HEK293 (cell line): ENCODE results near the gene SPC24.

Source experiments
- CTCF ChIA-PET: fragments of 350-600 bp; formaldehyde crosslinking; extraction: SDS; loops from one replicate; lab custom pipeline; 2021; ENCODE audit warnings: antibody characterized with exemption; lab: Yijun Ruan, JAX
- POLR2A ChIA-PET: fragments of 300-600 bp; formaldehyde crosslinking; extraction: SDS; loops from one replicate; lab custom pipeline; 2020; ENCODE audit warnings: antibody characterized with exemption, inconsistent platforms; lab: Yijun Ruan, JAX
- H3K27ac ChIP-seq: fragments of 200-500 bp; sonication (Bioruptor generic); 2 replicates; pipeline ENCODE4 v1.5.1; 2014; ENCODE audit warnings: low read depth, low read length, control low read depth, inconsistent platforms; ENCODE audit errors: extremely low read depth
- H3K36me3 ChIP-seq, 2 experiments: fragments of 200-500 bp in 1 of 2; sonication (Bioruptor generic) in 1 of 2; 1 replicate in 1 of 2; 2 replicates in 1 of 2; pipeline ENCODE4 v1.5.1; 2014 to 2017; ENCODE audit warnings: inconsistent platforms in 2 of 2, low read length in 2 of 2; ENCODE audit not compliant: control insufficient read depth in 2 of 2, insufficient read depth in 1 of 2
- H3K4me1 ChIP-seq: fragments of 200-500 bp; sonication (Bioruptor generic); 2 replicates; pipeline ENCODE4 v1.5.1; 2014; ENCODE audit warnings: mild to moderate bottlenecking, low read length, inconsistent platforms; ENCODE audit not compliant: control insufficient read depth, insufficient read depth
- H3K4me3 ChIP-seq: 2 replicates; pipeline ENCODE4 v1.5.1; 2011; ENCODE audit warnings: low read depth, mild to moderate bottlenecking, control low read depth, low read length, moderate library complexity
- H3K9me3 ChIP-seq: fragments of 200-500 bp; sonication (Bioruptor generic); 2 replicates; pipeline ENCODE4 v1.5.1; 2014; ENCODE audit warnings: low read depth, low read length, inconsistent platforms; ENCODE audit not compliant: control insufficient read depth, insufficient read depth
- BCL11A ChIP-seq: fragments of 450-650 bp; formaldehyde crosslinking; IDR thresholded peaks from 2 replicates; pipeline ENCODE4 v1.5.1; 2016; ENCODE audit warnings: low read depth, missing biosample characterization, missing genetic modification characterization
- BCL11B ChIP-seq: fragments of 450-650 bp; formaldehyde crosslinking; IDR thresholded peaks from 2 replicates; pipeline ENCODE4 v1.5.1; 2016; ENCODE audit warnings: low read depth, missing biosample characterization, missing genetic modification characterization
- GLI4 ChIP-seq: fragments of 450-650 bp; formaldehyde crosslinking; IDR thresholded peaks from 2 replicates; pipeline ENCODE4 v1.5.1; 2016; ENCODE audit warnings: missing biosample characterization, missing genetic modification characterization
- OSR2 ChIP-seq: fragments of 450-650 bp; formaldehyde crosslinking; IDR thresholded peaks from 2 replicates; pipeline ENCODE4 v1.5.1; 2016; ENCODE audit warnings: missing biosample characterization, missing genetic modification characterization
- ZBTB48 ChIP-seq: fragments of 450-650 bp; formaldehyde crosslinking; IDR thresholded peaks from 2 replicates; pipeline ENCODE4 v1.5.1; 2016; ENCODE audit warnings: missing biosample characterization, missing genetic modification characterization
- ZNF114 ChIP-seq: fragments of 450-650 bp; formaldehyde crosslinking; IDR thresholded peaks from 2 replicates; pipeline ENCODE4 v1.5.0; 2017; ENCODE audit warnings: missing biosample characterization, missing genetic modification characterization
- ZNF157 ChIP-seq: fragments of 450-650 bp; formaldehyde crosslinking; IDR thresholded peaks from 2 replicates; pipeline ENCODE4 v1.5.1; 2016; ENCODE audit warnings: missing biosample characterization, missing genetic modification characterization
- ZNF2 ChIP-seq: fragments of 450-650 bp; formaldehyde crosslinking; IDR thresholded peaks from 2 replicates; pipeline ENCODE4 v1.5.1; 2016; ENCODE audit warnings: missing biosample characterization, missing genetic modification characterization
- ZNF211 ChIP-seq: fragments of 450-650 bp; formaldehyde crosslinking; IDR thresholded peaks from 2 replicates; pipeline ENCODE4 v1.5.1; 2016; ENCODE audit warnings: low read depth, missing biosample characterization, missing genetic modification characterization
- ZNF214 ChIP-seq: fragments of 450-650 bp; formaldehyde crosslinking; IDR thresholded peaks from 2 replicates; pipeline ENCODE4 v1.5.1; 2017; ENCODE audit warnings: missing biosample characterization, mild to moderate bottlenecking, missing genetic modification characterization, borderline replicate concordance
- ZNF23 ChIP-seq: fragments of 450-650 bp; formaldehyde crosslinking; IDR thresholded peaks from 2 replicates; pipeline ENCODE4 v1.5.1; 2016; ENCODE audit warnings: missing biosample characterization, missing genetic modification characterization, borderline replicate concordance
- ZNF423 ChIP-seq: fragments of 450-650 bp; formaldehyde crosslinking; IDR thresholded peaks from 2 replicates; pipeline ENCODE4 v1.5.1; 2016; ENCODE audit warnings: missing biosample characterization, missing genetic modification characterization
- ZNF501 ChIP-seq: fragments of 450-650 bp; formaldehyde crosslinking; IDR thresholded peaks from 2 replicates; pipeline ENCODE4 v1.5.1; 2016; ENCODE audit warnings: missing biosample characterization, missing genetic modification characterization
- ZNF521 ChIP-seq: fragments of 450-650 bp; formaldehyde crosslinking; IDR thresholded peaks from 2 replicates; pipeline ENCODE4 v1.5.1; 2017; ENCODE audit warnings: missing biosample characterization, mild to moderate bottlenecking, missing genetic modification characterization
- ZNF561 ChIP-seq: fragments of 450-650 bp; IDR thresholded peaks from 2 replicates; pipeline ENCODE4 v1.5.1; 2018; ENCODE audit warnings: missing biosample characterization, missing genetic modification characterization, borderline replicate concordance
- ZNF658 ChIP-seq: fragments of 450-650 bp; formaldehyde crosslinking; IDR thresholded peaks from 2 replicates; pipeline ENCODE4; 2016; ENCODE audit warnings: missing biosample characterization, missing genetic modification characterization
- ZNF76 ChIP-seq: fragments of 450-650 bp; formaldehyde crosslinking; IDR thresholded peaks from 2 replicates; pipeline ENCODE4; 2016; ENCODE audit warnings: low read depth, missing biosample characterization, missing genetic modification characterization, borderline replicate concordance
- ZNF776 ChIP-seq: fragments of 450-650 bp; formaldehyde crosslinking; IDR thresholded peaks from 2 replicates; pipeline ENCODE4 v1.5.0; 2017; ENCODE audit warnings: missing biosample characterization, missing genetic modification characterization, borderline replicate concordance
- TF ChIP-seq, protein P1 (sequence below): fragments of 450-650 bp; formaldehyde crosslinking; IDR thresholded peaks from 2 replicates; pipeline ENCODE4 v1.5.1; 2016; ENCODE audit warnings: missing biosample characterization, missing genetic modification characterization
- TF ChIP-seq, protein P2 (sequence below): fragments of 450-650 bp; formaldehyde crosslinking; conservative IDR thresholded peaks from 2 replicates; pipeline ENCODE4 v1.5.1; 2016; ENCODE audit warnings: low read depth, missing biosample characterization, missing genetic modification characterization
- TF ChIP-seq, protein P3 (sequence below): fragments of 450-650 bp; formaldehyde crosslinking; IDR thresholded peaks from 2 replicates; pipeline ENCODE4 v1.5.1; 2017; ENCODE audit warnings: missing biosample characterization, missing genetic modification characterization
- TF ChIP-seq, protein P4 (sequence below): fragments of 450-650 bp; formaldehyde crosslinking; IDR thresholded peaks from 2 replicates; pipeline ENCODE4 v1.5.1; 2016; ENCODE audit warnings: missing biosample characterization, missing genetic modification characterization
- TF ChIP-seq, protein P5 (sequence below): fragments of 450-650 bp; formaldehyde crosslinking; IDR thresholded peaks from 2 replicates; pipeline ENCODE4 v1.5.1; 2017; ENCODE audit warnings: missing biosample characterization, missing genetic modification characterization
- TF ChIP-seq, protein P6 (sequence below): sonication (generic); formaldehyde crosslinking; IDR thresholded peaks from 2 replicates; pipeline ENCODE4 v1.8.1; 2022; ENCODE audit warnings: mild to moderate bottlenecking, moderate library complexity, missing genetic modification reagents

Gene SPC24

DNA sequence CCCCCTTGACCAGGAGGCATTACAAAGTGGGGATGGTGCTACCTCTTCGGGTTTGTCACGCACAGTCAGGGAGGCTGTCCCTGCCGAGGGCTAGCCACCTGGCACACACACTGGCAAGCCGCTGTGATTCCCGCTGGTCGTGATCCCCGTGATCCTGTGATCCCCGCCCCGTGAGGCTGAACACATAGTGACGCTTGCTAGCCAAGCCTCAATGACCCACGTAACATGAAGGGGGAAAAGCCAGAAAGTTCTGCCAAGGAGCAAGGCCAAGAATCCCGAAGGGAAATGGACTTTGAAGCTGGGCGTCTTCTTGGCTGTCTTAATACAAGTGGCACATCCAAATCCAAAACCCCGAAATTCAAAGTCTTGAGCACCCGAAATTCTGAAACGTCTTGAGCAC, 52.6 kb downstream of the SPC24 start:
- POLR2A ChIA-PET, result no interaction called here
- CTCF ChIA-PET, result no interaction called here
- Histone ChIP-seq H3K9me3 (no peaks in the 10 kb centered on the region), H3K27ac (no peak overlapping the region), H3K4me3 (no peak overlapping the region), H3K4me1 (no peaks in the 10 kb centered on the region), H3K36me3 (peaks cover 23 to 53% of the 10 kb centered on the region in 2 experiments; a peak in 2 of 3 replicates)
- TF ChIP-seq ZBTB48 (no peak), ZNF157 (no peak), ZNF23 (tag by site-specific recombination) (no peak), BCL11B (no peak), ZNF423 (tag by site-specific recombination) (no peak), ZNF658 (tag by site-specific recombination) (no peak), ZNF214 (tag by site-specific recombination) (no peak), OSR2 (tag by site-specific recombination) (no peak), ZNF114 (tag by site-specific recombination) (no peak)
- TF ChIP-seq, protein P1, sequence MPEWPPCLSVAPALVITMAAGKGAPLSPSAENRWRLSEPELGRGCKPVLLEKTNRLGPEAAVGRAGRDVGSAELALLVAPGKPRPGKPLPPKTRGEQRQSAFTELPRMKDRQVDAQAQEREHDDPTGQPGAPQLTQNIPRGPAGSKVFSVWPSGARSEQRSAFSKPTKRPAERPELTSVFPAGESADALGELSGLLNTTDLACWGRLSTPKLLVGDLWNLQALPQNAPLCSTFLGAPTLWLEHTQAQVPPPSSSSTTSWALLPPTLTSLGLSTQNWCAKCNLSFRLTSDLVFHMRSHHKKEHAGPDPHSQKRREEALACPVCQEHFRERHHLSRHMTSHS, result no peak

DNA sequence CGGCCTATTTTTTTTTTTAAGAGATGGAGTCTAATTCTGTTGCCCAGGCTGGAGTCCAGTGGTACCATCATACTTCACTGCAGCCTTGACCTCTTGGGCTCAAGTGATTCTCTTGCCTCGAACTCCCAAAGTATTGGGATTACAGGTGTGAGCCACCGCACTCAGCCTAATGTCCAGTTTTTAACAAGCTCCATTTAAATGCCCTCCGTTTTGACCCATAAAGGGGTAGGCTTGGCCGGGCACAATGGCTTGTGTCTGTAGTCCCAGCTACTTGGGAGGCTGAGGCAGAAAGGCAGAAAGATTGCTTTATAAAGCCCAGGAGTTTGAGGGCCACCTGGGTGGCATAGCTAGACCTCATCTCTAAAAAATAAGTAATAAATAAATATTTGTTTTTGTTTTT, 54.5 kb downstream of the SPC24 start:
- Histone ChIP-seq H3K27ac (no peak overlapping the region), H3K4me3 (no peak overlapping the region), H3K4me1 (no peaks in the 10 kb centered on the region), H3K36me3 (peaks cover 12 to 51% of the 10 kb centered on the region in 2 experiments; a peak in 2 of 3 replicates), H3K9me3 (no peaks in the 10 kb centered on the region)
- ChIA-PET POLR2A (no interaction called here), CTCF (interaction anchor here (0.5 to 1.2 kb wide), 2 partner anchors 22 to 165 kb away, joined by 3 to 5 read pairs; no protein-coding TSS in a partner anchor)
- TF ChIP-seq, protein P2, sequence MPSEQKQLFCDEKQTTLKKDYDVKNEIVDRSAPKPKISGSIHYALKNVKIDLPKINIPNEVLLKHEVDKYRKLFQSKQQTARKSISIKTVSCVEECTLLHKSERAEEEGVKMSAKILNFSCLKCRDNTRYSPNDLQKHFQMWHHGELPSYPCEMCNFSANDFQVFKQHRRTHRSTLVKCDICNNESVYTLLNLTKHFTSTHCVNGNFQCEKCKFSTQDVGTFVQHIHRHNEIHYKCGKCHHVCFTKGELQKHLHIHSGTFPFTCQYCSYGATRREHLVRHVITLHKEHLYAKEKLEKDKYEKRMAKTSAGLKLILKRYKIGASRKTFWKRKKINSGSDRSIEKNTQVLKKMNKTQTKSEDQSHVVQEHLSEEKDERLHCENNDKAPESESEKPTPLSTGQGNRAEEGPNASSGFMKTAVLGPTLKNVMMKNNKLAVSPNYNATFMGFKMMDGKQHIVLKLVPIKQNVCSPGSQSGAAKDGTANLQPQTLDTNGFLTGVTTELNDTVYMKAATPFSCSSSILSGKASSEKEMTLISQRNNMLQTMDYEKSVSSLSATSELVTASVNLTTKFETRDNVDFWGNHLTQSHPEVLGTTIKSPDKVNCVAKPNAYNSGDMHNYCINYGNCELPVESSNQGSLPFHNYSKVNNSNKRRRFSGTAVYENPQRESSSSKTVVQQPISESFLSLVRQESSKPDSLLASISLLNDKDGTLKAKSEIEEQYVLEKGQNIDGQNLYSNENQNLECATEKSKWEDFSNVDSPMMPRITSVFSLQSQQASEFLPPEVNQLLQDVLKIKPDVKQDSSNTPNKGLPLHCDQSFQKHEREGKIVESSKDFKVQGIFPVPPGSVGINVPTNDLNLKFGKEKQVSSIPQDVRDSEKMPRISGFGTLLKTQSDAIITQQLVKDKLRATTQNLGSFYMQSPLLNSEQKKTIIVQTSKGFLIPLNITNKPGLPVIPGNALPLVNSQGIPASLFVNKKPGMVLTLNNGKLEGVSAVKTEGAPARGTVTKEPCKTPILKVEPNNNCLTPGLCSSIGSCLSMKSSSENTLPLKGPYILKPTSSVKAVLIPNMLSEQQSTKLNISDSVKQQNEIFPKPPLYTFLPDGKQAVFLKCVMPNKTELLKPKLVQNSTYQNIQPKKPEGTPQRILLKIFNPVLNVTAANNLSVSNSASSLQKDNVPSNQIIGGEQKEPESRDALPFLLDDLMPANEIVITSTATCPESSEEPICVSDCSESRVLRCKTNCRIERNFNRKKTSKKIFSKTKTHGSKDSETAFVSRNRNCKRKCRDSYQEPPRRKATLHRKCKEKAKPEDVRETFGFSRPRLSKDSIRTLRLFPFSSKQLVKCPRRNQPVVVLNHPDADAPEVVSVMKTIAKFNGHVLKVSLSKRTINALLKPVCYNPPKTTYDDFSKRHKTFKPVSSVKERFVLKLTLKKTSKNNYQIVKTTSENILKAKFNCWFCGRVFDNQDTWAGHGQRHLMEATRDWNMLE (tag by site-specific recombination), result no peak
- no peak for TF ChIP-seq ZNF211
- TF ChIP-seq GLI4 (tag by site-specific recombination), result no peak
- no peak for TF ChIP-seq ZNF561 (tag by site-specific recombination)
- TF ChIP-seq BCL11A (tag by site-specific recombination), result no peak
- TF ChIP-seq ZNF76 (tag by site-specific recombination), result no peak
- TF ChIP-seq, protein P3, sequence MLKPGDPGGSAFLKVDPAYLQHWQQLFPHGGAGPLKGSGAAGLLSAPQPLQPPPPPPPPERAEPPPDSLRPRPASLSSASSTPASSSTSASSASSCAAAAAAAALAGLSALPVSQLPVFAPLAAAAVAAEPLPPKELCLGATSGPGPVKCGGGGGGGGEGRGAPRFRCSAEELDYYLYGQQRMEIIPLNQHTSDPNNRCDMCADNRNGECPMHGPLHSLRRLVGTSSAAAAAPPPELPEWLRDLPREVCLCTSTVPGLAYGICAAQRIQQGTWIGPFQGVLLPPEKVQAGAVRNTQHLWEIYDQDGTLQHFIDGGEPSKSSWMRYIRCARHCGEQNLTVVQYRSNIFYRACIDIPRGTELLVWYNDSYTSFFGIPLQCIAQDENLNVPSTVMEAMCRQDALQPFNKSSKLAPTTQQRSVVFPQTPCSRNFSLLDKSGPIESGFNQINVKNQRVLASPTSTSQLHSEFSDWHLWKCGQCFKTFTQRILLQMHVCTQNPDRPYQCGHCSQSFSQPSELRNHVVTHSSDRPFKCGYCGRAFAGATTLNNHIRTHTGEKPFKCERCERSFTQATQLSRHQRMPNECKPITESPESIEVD (tag by site-specific recombination), result no peak
- TF ChIP-seq ZNF501 (tag by site-specific recombination), result no peak
- TF ChIP-seq, protein P4, sequence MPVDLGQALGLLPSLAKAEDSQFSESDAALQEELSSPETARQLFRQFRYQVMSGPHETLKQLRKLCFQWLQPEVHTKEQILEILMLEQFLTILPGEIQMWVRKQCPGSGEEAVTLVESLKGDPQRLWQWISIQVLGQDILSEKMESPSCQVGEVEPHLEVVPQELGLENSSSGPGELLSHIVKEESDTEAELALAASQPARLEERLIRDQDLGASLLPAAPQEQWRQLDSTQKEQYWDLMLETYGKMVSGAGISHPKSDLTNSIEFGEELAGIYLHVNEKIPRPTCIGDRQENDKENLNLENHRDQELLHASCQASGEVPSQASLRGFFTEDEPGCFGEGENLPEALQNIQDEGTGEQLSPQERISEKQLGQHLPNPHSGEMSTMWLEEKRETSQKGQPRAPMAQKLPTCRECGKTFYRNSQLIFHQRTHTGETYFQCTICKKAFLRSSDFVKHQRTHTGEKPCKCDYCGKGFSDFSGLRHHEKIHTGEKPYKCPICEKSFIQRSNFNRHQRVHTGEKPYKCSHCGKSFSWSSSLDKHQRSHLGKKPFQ, result no peak
- no peak for TF ChIP-seq ZNF2 (tag by site-specific recombination)
- TF ChIP-seq ZNF521 (tag by site-specific recombination), result no peak
- TF ChIP-seq ZNF776 (tag by site-specific recombination), result no peak
- TF ChIP-seq, protein P5, sequence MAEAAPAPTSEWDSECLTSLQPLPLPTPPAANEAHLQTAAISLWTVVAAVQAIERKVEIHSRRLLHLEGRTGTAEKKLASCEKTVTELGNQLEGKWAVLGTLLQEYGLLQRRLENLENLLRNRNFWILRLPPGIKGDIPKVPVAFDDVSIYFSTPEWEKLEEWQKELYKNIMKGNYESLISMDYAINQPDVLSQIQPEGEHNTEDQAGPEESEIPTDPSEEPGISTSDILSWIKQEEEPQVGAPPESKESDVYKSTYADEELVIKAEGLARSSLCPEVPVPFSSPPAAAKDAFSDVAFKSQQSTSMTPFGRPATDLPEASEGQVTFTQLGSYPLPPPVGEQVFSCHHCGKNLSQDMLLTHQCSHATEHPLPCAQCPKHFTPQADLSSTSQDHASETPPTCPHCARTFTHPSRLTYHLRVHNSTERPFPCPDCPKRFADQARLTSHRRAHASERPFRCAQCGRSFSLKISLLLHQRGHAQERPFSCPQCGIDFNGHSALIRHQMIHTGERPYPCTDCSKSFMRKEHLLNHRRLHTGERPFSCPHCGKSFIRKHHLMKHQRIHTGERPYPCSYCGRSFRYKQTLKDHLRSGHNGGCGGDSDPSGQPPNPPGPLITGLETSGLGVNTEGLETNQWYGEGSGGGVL (tag by site-specific recombination), result no peak
- TF ChIP-seq, protein P6, sequence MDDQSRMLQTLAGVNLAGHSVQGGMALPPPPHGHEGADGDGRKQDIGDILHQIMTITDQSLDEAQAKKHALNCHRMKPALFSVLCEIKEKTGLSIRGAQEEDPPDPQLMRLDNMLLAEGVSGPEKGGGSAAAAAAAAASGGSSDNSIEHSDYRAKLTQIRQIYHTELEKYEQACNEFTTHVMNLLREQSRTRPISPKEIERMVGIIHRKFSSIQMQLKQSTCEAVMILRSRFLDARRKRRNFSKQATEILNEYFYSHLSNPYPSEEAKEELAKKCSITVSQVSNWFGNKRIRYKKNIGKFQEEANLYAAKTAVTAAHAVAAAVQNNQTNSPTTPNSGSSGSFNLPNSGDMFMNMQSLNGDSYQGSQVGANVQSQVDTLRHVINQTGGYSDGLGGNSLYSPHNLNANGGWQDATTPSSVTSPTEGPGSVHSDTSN, result no peak
